Left lung (tissue), 10 donors: ENCODE data around the gene RERE. TPM values are rescaled to one million over a fixed set of nuclear protein-coding genes. Genes with fewer than 3 reads are reported as not detected.
A peak's percentile ranks its signal among the peaks of the same experiment; 100 is the strongest.
"Not testable (repeated sequence)": the region's sequence is repeated elsewhere in the genome, so short reads cannot be mapped to it uniquely, and the experiment has no call there.

Experiments used
- ATAC-seq: fragments of 200-7000 bp; cut with Tn5 transposase; one replicate; pipeline ENCODE4 v1.9.1; 2020; ENCODE audit warnings: moderate library complexity
- DNase-seq, 4 donors: peaks; one replicate each; pipeline ENCODE4 v3.0.0-alpha.2; 2013 to 2020
- H3K27ac ChIP-seq, 2 donors: fragments of 200-600 bp; sonication (generic) in 1 of 2; one replicate each; pipeline versions ENCODE4 v1.5.0 to v1.8.0; 2020 to 2021
- H3K27me3 ChIP-seq, 2 donors: fragments of 200-600 bp; sonication (generic) in 1 of 2; one replicate each; pipeline versions ENCODE4 v1.5.0 to v1.8.0; 2020 to 2021
- H3K36me3 ChIP-seq, 2 donors: fragments of 200-600 bp; sonication (generic) in 1 of 2; one replicate each; pipeline versions ENCODE4 v1.5.0 to v1.8.0; 2020 to 2021
- H3K4me1 ChIP-seq, 2 donors: fragments of 200-600 bp; one replicate each; pipeline ENCODE4 v1.8.0; 2021
- H3K4me3 ChIP-seq, 2 donors: fragments of 200-600 bp; sonication (generic) in 1 of 2; one replicate each; pipeline versions ENCODE4 v1.5.0 to v1.8.0; 2020 to 2021; ENCODE audit warnings: mild to moderate bottlenecking in 1 of 2
- H3K9me3 ChIP-seq, 2 donors: fragments of 200-600 bp; sonication (generic) in 1 of 2; one replicate each; pipeline versions ENCODE4 v1.5.0 to v1.8.0; 2020 to 2021
- intact Hi-C, 2 donors: fragments of 100-400 bp; cut with DNase I; formaldehyde crosslinking; loops; one replicate each; pipeline versions ENCODE4 v1.11.2 to v1.14.2; 2022
- polyA plus RNA-seq, 6 donors: library from polyadenylated mRNA; unstranded; fragments of 120-200 nt; gene quantifications; one replicate each; pipeline ENCODE4 v1.2.1, GENCODE V29; 2013; ENCODE audit not compliant: insufficient read length in 6 of 6
- total RNA-seq, 2 donors: library from RNA; stranded (reverse); fragmentation: NEBNext Ultra II Directional; extraction: Animal tissue kit (Norgen Biotek cat#: 25700); gene quantifications; one replicate each; pipeline ENCODE4 v1.2.1, GENCODE V29; 2021
- TF ChIP-seq, protein P1 (sequence below), 2 donors: fragments of 200-600 bp; sonication (generic) in 1 of 2; IDR thresholded peaks; one replicate each; pipeline versions ENCODE4 v1.5.0 to v1.8.0; 2021; ENCODE audit warnings: antibody characterized with exemption in 2 of 2
- donor health status: DM: no; HTN: yes; CAD: no.
- donor health status: DM: no; HTN: no; CAD: no.

The RERE gene
- total and polyA plus RNA-seq, 8 donors, result 73.3 to 135 (median 130) TPM

- TF ChIP-seq, protein P1, sequence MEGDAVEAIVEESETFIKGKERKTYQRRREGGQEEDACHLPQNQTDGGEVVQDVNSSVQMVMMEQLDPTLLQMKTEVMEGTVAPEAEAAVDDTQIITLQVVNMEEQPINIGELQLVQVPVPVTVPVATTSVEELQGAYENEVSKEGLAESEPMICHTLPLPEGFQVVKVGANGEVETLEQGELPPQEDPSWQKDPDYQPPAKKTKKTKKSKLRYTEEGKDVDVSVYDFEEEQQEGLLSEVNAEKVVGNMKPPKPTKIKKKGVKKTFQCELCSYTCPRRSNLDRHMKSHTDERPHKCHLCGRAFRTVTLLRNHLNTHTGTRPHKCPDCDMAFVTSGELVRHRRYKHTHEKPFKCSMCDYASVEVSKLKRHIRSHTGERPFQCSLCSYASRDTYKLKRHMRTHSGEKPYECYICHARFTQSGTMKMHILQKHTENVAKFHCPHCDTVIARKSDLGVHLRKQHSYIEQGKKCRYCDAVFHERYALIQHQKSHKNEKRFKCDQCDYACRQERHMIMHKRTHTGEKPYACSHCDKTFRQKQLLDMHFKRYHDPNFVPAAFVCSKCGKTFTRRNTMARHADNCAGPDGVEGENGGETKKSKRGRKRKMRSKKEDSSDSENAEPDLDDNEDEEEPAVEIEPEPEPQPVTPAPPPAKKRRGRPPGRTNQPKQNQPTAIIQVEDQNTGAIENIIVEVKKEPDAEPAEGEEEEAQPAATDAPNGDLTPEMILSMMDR (IDR thresholded peaks at IDR 0.05), result no peak
- Histone ChIP-seq H3K9me3 (peaks cover 0 to 3% of the 10 kb centered on the region in 2 donors), H3K27me3 (no peaks in the 10 kb centered on the region), H3K27ac (no peak overlapping the region), H3K36me3 (no peaks in the 10 kb centered on the region), H3K4me3 (no peak overlapping the region), H3K4me1 (peaks cover 2 to 10% of the 10 kb centered on the region in 2 donors)
- no peak for ATAC-seq
- DNase-seq, result peak in 1 of 4 donors; percentile 54
- intact Hi-C loops, result loop anchor here in 1 of 2 donors (5.0 kb wide), 1 partner anchor 166 kb away; no protein-coding TSS in a partner anchor
These were observed 89.6 kb downstream of the RERE start for GRCh38 chr1:8727809-8728213.

- H3K36me3 ChIP-seq, H3K4me3 ChIP-seq, DNase-seq, ATAC-seq, H3K9me3 ChIP-seq, H3K27ac ChIP-seq, H3K27me3 ChIP-seq: not testable (repeated sequence)
- intact Hi-C loops, result loop anchor here in 1 of 2 donors (5.0 kb wide), 1 partner anchor 165 kb away; no protein-coding TSS in a partner anchor
- H3K4me1 ChIP-seq, result peaks cover 2 to 10% of the 10 kb centered on the region in 2 donors
These were observed 90.1 kb downstream of the RERE start for GRCh38 chr1:8727316-8727715.

DNA sequence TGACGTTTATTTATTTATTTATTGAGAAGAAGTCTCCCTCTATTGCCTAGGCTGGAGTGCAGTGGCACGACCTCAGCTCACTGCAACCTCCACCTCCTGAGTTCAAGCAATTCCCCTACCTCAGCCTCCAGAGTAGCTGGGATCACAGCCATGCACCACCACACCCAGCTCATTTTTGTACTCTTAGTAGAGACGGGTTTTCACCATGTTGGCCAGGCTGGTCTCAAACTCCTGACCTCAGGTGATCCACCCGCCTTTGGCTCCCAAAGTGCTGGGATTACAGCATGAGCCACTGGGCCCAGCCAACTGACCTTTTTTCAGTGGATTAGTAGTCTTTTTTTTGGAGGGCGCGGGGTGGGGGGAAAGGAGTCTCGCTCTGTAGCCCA is 90.6 kb downstream of the RERE start:
- H3K4me3 ChIP-seq, H3K27me3 ChIP-seq, DNase-seq, H3K9me3 ChIP-seq, H3K27ac ChIP-seq, H3K36me3 ChIP-seq: not testable (repeated sequence)
- peak; percentile 36 for ATAC-seq
- peaks cover 2 to 14% of the 10 kb centered on the region in 2 donors for H3K4me1 ChIP-seq
- intact Hi-C loops, result loop anchor here in 1 of 2 donors (5.0 kb wide), 1 partner anchor 164 kb away; no protein-coding TSS in a partner anchor

GRCh38 chr1:8723010-8723409 is 94.4 kb downstream of the RERE start:
- TF ChIP-seq, protein P1 (IDR thresholded peaks at IDR 0.05), result no peak
- peaks cover 2 to 20% of the 10 kb centered on the region in 2 donors for H3K4me1 ChIP-seq
- intact Hi-C loops, result no loop called here
- no peak overlapping the region for H3K4me3 ChIP-seq
- no peaks in the 10 kb centered on the region for H3K27me3 ChIP-seq
- no peaks in the 10 kb centered on the region for H3K9me3 ChIP-seq
- no peak overlapping the region for H3K27ac ChIP-seq
- DNase-seq (no peak), ATAC-seq (no peak)
- no peaks in the 10 kb centered on the region for H3K36me3 ChIP-seq

GRCh38 chr1:8722366-8722765 is 95.1 kb downstream of the RERE start:
- Histone ChIP-seq H3K36me3 (no peaks in the 10 kb centered on the region), H3K9me3 (no peaks in the 10 kb centered on the region), H3K27ac (no peak overlapping the region), H3K4me1 (peaks cover 2 to 20% of the 10 kb centered on the region in 2 donors), H3K27me3 (no peaks in the 10 kb centered on the region), H3K4me3 (no peak overlapping the region)
- no peak for DNase-seq
- intact Hi-C loops, result no loop called here
- TF ChIP-seq, protein P1 (IDR thresholded peaks at IDR 0.05), result no peak
- no peak for ATAC-seq

- H3K36me3 ChIP-seq, result no peaks in the 10 kb centered on the region
- TF ChIP-seq, protein P1 (IDR thresholded peaks at IDR 0.05), result no peak
These were observed 95.6 kb downstream of the RERE start for GRCh38 chr1:8721679-8722324.

More at GRCh38 chr1:8721679-8722324, 95.6 kb downstream of the RERE start:
- Histone ChIP-seq H3K9me3 (no peaks in the 10 kb centered on the region), H3K27ac (no peak overlapping the region), H3K27me3 (no peaks in the 10 kb centered on the region), H3K4me1 (peaks cover 2 to 20% of the 10 kb centered on the region in 2 donors), H3K4me3 (no peak overlapping the region)
- intact Hi-C loops, result no loop called here
- no peak for ATAC-seq
- no peak for DNase-seq
